NCI-H2196 (cell line): ENCODE data around the gene CKB.
A peak's percentile ranks its signal among the peaks of the same experiment; 100 is the strongest.

Experiments used
- DNase-seq: peaks from one replicate; lab custom pipeline; 2025; ENCODE audit not compliant: unreplicated experiment; lab: John Stamatoyannopoulos, UW

CKB gene

GRCh38 chr14:103522649-103523574 is at the start of gene CKB:
CKB (minus strand) TSS chr14:103522830; CDS start chr14:103522493, 337 bp downstream.
- DNase-seq: peak; percentile 65

GRCh38 chr14:103569408-103569807 is 46.8 kb upstream of the CKB start:
- no peak for DNase-seq

- DNase-seq: no peak
Measured at GRCh38 chr14:103568952-103569351, 46.3 kb upstream of the CKB start.

- DNase-seq: no peak
Measured at GRCh38 chr14:103563844-103564505, 41.3 kb upstream of the CKB start.

DNA sequence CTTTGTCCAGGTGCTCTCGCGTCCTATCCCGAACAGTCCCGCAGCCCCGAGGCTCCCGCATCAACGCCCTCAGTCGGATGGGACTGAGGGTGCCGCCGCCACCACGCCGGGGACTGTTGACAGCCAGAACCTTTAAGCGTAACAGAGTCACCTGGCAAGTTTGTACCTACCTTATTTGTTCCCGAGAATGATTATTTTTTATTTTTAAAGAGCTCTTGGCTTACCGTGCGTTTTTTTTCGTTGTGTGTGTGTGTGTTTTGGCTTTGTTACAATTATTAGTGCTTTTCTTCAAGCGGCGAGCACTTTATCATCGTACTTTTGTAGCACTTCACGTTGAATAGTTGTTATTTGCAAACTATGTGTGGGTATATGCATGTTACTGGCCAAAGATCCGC is 40.6 kb upstream of the CKB start:
- no peak for DNase-seq

- DNase-seq: peak; percentile 80
Measured at GRCh38 chr14:103562429-103563225, 40.0 kb upstream of the CKB start, which contains the start of the genes BAG5 and COA8. BAG5 (minus strand) TSS chr14:103562657; CDS start chr14:103561164, 1,493 bp downstream. COA8 (plus strand) TSS chr14:103562960; CDS start chr14:103563002, 42 bp downstream.

DNA sequence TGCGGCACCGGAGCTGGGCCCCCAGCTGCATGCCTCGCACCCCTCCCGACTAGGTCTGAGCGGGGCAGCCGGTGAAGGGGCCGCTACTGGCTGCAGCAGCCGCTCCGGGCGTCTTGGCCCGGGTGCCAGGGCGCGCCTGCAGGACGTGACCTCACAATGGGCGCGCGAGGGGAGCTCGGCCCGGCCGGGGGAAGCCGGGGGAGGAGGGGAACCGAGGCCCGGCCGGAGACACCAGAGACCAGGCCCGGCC is 39.5 kb upstream of the CKB start:
- DNase-seq: no peak

DNA sequence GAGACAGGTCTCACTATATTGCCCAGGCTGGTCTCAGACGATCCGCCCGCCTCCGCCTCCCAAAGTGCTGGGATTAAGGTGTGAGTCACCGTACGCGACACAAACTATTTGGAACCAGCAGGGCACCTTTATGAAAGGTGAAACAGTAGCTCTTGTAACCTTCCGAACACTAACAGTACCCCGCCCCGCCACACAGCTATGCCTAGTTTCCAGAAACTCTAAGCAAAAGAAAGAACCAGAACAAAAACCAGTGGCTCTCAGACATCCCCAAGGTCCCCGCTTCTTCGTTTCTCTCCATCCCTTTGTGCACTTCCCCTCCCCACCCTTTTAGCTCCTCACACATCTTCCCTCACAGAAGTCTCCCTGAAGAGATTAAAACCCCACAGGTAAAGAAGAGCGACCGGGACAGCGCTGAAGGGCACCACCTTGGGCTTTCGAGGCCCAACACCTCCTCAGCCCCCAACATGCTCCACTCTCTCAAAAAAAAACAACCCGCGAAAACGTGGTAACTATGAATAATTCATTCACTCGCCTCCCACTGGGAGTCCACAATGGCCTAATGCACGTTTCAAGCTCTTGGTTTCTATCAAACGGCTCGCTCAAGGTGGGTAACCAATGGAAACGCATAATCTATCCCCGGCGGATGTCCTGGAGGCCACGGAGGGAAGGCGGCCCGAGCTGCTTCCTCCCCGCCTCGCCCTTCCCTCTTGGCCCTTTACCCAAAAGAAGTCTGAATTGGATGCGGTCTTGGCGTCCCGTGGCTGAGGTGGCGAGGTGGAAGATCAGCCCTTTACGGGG is 39.0 kb upstream of the CKB start:
- no peak for DNase-seq

DNA sequence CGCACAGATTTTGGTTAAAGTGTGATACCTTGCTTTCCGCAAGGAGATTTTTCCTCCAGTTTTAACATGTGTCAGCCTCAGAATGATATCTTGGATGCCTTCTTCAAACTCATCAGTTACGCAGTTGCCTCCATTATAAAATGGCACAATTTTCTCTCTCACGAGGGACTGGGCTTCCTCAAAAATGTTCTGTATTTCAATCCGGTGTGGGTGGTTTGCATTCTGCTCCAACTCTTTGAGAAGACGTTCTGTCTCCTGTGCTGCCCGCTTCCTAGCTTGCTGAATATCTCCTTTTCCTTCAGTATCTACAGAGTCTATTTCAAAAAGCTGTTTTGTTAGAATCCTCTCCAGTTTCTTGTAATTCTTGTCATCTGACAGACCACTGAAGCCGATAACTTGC is 38.1 kb upstream of the CKB start:
- no peak for DNase-seq

- no peak for DNase-seq
Measured at GRCh38 chr14:103559766-103560165, 37.1 kb upstream of the CKB start.

DNA sequence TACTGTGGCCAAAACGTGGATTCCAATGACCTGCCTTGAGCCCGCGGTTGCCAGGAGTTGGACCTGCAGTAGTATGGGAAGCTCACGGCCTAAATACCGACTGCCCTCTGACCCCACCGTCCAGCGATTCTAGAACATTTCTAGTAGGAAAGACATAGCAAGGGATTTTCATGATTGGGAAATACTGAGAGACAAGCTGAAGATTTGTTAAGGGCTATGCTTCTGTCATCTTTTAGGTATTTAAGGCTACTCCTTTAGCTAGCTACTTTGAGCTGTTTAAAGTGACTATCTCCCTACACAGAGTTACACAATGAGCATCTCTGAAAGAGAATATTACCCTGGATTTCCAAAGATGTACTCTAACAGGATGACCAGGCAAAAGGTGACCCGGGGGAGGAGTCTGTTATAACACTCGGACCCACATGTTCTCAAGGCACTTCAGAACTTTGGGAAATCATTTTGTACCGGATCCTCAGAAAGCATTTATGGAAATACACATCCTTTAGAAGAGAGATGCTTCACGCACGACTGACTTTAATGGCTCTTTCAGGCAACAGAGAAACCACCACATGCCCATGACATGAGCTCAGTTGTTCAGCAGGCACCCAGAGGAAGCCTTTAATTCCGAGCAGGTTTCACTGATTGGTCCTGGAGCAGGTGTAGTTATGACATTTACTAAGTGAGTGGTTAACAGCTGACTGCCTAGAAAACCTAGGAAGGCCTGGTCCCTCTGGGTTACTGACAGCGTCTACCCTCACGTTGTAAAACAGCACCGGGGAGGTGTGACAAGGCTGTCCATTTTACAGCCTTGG is 35.6 kb upstream of the CKB start:
- DNase-seq: peak; percentile 47

DNA sequence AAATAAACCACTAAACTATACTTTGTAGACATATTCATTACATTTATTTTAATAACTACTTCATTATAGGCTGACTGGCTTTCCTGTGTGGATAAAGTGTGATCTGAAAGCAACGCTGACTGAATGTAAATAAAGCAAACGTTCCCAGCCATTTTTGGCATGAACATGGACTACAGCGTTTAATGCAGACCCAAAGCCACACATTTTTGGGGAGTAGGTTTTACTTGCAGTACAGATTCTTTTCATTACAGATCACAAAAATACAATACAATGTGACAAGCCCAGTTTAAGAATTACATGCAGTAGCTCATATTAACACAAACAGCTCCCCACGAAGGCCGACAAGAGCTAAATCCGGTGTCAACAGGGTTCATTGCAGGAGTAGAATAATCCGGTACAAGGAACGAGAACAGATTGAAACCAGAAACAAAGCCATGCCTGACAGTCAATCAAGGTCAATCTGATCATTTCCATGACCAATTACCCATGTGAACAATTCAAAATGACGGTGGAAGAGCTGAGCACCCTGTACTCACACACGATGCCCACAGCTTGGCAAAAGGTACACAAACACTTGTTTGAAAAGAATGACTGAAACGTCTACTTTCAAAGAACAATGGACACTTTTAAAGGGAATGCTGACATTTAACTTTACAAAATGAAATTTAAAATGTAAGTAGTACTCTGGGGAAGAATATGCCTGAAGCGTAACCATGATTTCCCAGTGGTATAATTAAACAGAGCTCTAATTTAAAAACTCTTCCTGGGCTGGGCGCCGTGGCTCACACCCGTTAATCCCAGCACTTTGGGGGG is 34.5 kb upstream of the CKB start:
- no peak for DNase-seq

DNA sequence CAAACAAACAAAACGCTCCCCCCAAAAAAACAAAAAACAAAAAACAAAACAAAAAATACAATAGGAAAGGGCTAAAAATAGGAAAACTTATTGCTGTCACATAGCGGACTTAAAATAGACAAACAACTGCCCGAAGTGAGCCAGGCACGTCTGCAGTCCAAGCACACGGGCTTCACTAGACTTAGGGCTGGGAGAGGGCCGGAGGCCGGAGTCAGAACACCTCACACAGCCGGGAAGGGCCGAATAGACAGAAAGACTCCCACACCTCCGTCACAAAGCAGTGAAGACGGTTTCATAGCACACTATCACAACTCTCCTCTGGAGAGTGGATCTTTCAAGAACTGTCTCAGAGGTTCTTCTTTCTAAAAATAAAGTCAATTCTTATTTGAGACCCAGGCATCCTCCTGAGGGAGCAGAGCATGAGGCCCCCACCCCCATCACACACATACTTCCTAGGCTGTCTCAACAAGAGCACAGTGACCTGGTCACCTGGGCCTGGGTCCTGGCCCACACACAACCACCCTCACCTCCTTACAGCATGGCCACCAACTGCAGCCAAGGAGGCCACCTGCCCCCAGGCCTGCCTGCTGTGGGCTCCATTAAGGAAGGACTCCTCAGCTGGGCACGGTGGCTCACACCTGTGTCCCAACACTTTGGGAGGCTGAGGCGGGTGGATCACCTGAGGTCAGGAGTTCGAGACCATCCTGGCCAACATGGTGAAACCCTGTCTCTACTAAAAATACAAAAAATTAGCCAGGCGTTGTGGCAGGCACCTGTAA is 33.1 kb upstream of the CKB start:
- no peak for DNase-seq

DNA sequence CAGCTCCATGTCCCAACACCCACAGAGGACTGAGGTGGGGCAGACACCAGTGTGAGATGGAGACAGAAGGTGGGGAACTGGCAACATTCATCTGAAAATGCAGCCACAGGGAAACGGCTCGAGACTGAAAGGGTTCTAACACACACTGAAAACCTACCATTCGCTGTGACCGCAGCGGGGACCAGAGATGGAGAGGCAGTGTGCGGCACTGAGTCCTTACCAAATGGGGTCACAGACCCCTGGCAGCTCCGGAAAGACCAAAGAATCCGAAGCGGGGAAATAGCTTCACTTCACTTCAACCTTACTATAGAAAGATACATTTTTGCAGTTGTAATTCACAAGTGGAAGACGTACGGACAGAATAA is 30.2 kb upstream of the CKB start:
- no peak for DNase-seq

GRCh38 chr14:103552011-103552845 is 29.6 kb upstream of the CKB start:
- DNase-seq: no peak

DNA sequence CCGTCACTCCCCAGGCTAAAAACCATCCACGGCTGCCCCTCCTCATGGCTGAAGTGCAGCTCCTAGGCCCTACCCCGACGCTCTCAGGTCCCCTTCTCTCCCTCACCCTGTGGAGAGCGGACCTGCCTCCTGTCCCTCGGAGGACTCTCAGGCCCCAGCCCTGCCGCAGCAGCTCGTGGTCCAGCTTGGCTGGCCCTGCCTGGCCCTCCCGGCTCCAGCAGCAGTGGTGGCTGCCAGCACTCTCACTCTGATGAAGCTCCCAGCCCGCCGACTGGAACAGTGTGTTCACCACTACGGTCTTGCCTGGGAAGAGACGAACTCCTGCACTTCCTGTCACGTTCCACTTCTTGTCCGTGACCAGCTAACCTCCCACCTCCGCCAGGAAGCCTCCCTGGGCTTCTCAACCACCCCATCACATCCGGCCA is 28.7 kb upstream of the CKB start:
- DNase-seq: no peak
